SK-N-SH treated with all-trans-retinoic acid at 6 μM for 48 hours (cell line): ENCODE measurements around the gene QRFP.

Experiments
- ATAC-seq: fragments of 200-7000 bp; cut with Tn5 transposase; 3 replicates; pipeline ENCODE4 v1.9.1; 2020; ENCODE audit warnings: mild to moderate bottlenecking, moderate library complexity
- ARNTL ChIP-seq: fragments of 450-650 bp; formaldehyde crosslinking; IDR thresholded peaks from 2 replicates; pipeline ENCODE4 v1.5.0; 2020; ENCODE audit warnings: low read depth, mild to moderate bottlenecking, moderate library complexity, borderline replicate concordance
- BACH2 ChIP-seq: fragments of 250-450 bp; sonication (Bioruptor Pico); IDR thresholded peaks from 2 replicates; pipeline ENCODE4 v1.9.0; 2021; ENCODE audit warnings: mild to moderate bottlenecking, borderline replicate concordance
- CSDC2 ChIP-seq: fragments of 250-450 bp; sonication (Bioruptor Pico); IDR thresholded peaks from 2 replicates; pipeline ENCODE4 v1.5.0; 2020; ENCODE audit warnings: mild to moderate bottlenecking, moderate library complexity
- CSRNP3 ChIP-seq: fragments of 250-450 bp; sonication (Bioruptor Pico); IDR thresholded peaks from 2 replicates; pipeline ENCODE4 v1.5.1; 2021; ENCODE audit warnings: mild to moderate bottlenecking, moderate library complexity
- ESRRG ChIP-seq: fragments of 250-450 bp; sonication (Bioruptor Pico); IDR thresholded peaks from 2 replicates; pipeline ENCODE4 v1.6.1; 2021; ENCODE audit warnings: mild to moderate bottlenecking
- GLIS3 ChIP-seq: fragments of 250-450 bp; sonication (Bioruptor Pico); IDR thresholded peaks from 2 replicates; pipeline ENCODE4 v1.5.0; 2020; ENCODE audit warnings: mild to moderate bottlenecking, moderate library complexity
- ISL1 ChIP-seq: fragments of 250-450 bp; sonication (Bioruptor Pico); IDR thresholded peaks from 2 replicates; pipeline ENCODE4 v2.1.2; 2022; ENCODE audit warnings: mild to moderate bottlenecking, moderate library complexity
- OSR1 ChIP-seq: fragments of 250-450 bp; sonication (Bioruptor Pico); IDR thresholded peaks from 2 replicates; pipeline ENCODE4 v1.8.0; 2022; ENCODE audit warnings: moderate library complexity, mild to moderate bottlenecking, inconsistent platforms
- PPARA ChIP-seq: fragments of 250-450 bp; sonication (Bioruptor Pico); IDR thresholded peaks from 2 replicates; pipeline ENCODE4 v1.5.0; 2020; ENCODE audit warnings: mild to moderate bottlenecking, borderline replicate concordance
- SNAI2 ChIP-seq: fragments of 250-450 bp; sonication (Bioruptor Pico); IDR thresholded peaks from 2 replicates; pipeline ENCODE4 v1.5.0; 2020; ENCODE audit warnings: mild to moderate bottlenecking, moderate library complexity
- TCF4 ChIP-seq: fragments of 250-450 bp; sonication (Bioruptor Pico); IDR thresholded peaks from 2 replicates; pipeline ENCODE4 v1.8.0; 2021; ENCODE audit warnings: mild to moderate bottlenecking, moderate library complexity, borderline replicate concordance
- ZC3H10 ChIP-seq: fragments of 250-450 bp; sonication (Bioruptor Pico); IDR thresholded peaks from 2 replicates; pipeline ENCODE4 v1.5.1; 2021; ENCODE audit warnings: mild to moderate bottlenecking, moderate library complexity
- ZFP3 ChIP-seq: fragments of 250-450 bp; sonication (Bioruptor Pico); IDR thresholded peaks from 2 replicates; pipeline ENCODE4 v1.5.0; 2020; ENCODE audit warnings: mild to moderate bottlenecking, moderate library complexity
- ZFP30 ChIP-seq: fragments of 450-650 bp; formaldehyde crosslinking; IDR thresholded peaks from 2 replicates; pipeline ENCODE4 v1.5.0; 2022; ENCODE audit warnings: mild to moderate bottlenecking, moderate library complexity
- ZNF70 ChIP-seq: fragments of 450-650 bp; formaldehyde crosslinking; IDR thresholded peaks from 2 replicates; pipeline ENCODE4 v1.5.0; 2020; ENCODE audit warnings: mild to moderate bottlenecking, moderate library complexity
- TF ChIP-seq, protein P1 (sequence below): fragments of 250-450 bp; sonication (Bioruptor Pico); IDR thresholded peaks from 2 replicates; pipeline ENCODE4 v1.5.1; 2020; ENCODE audit warnings: low read depth, mild to moderate bottlenecking, moderate library complexity
- TF ChIP-seq, protein P2 (sequence below): fragments of 250-450 bp; sonication (Bioruptor Pico); IDR thresholded peaks from 2 replicates; pipeline ENCODE4 v1.8.0; 2020; ENCODE audit warnings: mild to moderate bottlenecking, moderate library complexity, borderline replicate concordance
- TF ChIP-seq, protein P3 (sequence below): fragments of 250-450 bp; sonication (Bioruptor Pico); IDR thresholded peaks from 2 replicates; pipeline ENCODE4 v1.8.0; 2021; ENCODE audit warnings: low read depth, mild to moderate bottlenecking, moderate library complexity, borderline replicate concordance

The QRFP gene

DNA sequence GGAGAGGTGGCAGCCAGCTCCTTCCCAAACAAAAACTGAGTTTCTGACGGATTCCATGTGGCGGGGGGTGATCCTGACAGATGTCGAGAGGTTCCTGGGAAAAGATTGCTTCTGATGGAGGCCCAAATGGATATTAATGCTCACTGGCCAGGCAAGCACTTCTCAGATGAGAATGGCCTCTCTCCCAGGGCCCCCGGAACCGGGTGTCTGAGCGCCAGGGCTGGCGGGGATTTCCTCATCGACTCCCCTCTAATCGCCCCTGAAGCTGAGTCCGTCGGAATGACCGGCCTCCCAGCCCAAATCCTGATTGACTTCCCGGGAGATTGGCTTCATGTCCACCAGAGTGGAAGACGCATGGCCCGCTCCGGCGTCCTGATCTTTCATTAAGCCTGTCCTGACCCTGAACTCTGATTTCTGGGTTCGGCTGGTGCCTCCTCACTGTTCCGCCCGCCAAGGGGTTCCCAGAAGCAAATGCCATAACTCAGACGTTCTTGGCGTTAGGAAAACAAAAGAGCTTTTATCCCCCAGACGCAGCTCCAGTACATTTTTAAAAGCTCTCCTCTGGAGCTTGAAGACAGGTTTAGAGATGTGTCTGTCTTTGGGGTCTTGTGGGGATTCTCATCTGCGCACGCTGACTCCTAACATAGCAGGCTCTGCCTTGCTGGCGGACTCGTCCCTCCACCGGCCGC, 24.8 kb upstream of the QRFP start:
- TF ChIP-seq OSR1 (CRISPR knock-in tag) = no peak
- no peak for TF ChIP-seq TCF4
- TF ChIP-seq GLIS3 = no peak
- TF ChIP-seq, protein P1, sequence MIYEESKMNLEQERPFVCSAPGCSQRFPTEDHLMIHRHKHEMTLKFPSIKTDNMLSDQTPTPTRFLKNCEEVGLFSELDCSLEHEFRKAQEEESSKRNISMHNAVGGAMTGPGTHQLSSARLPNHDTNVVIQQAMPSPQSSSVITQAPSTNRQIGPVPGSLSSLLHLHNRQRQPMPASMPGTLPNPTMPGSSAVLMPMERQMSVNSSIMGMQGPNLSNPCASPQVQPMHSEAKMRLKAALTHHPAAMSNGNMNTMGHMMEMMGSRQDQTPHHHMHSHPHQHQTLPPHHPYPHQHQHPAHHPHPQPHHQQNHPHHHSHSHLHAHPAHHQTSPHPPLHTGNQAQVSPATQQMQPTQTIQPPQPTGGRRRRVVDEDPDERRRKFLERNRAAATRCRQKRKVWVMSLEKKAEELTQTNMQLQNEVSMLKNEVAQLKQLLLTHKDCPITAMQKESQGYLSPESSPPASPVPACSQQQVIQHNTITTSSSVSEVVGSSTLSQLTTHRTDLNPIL = no peak
- no peak for TF ChIP-seq ZFP30
- TF ChIP-seq ESRRG (CRISPR knock-in tag) = no peak
- no peak for ATAC-seq

DNA sequence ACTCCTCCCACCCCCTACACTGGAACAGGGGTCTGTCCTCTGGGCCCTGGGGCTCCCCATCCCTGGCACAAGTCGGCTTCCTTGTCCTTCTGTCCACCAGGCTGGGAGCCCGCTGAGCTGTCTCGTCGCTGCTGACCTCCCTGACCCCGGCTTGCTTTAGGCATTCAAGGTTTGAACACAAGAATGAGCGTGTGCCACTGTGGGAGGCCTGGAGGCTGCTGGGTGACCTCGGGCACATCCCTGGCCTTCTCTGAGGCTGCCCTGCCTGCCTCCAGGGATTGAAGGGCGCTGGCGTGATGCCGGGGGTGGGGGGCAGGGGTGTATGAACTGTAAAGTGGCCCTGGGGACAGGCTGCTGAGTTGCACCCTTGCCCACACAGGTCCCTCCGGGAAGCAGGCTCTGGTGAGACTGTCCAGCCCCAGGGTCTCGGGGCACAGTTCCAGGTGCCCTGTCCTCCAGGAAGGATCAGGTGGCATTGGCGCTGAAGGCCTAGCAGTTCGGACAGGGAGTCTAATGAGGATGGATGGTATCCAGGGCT, 24.2 kb upstream of the QRFP start:
- TF ChIP-seq SNAI2 (no peak), ZFP3 (no peak), BACH2 (no peak), CSRNP3 (CRISPR knock-in tag) (no peak), TCF4 (no peak), CSDC2 (CRISPR knock-in tag) (no peak)
- no peak for ATAC-seq

DNA sequence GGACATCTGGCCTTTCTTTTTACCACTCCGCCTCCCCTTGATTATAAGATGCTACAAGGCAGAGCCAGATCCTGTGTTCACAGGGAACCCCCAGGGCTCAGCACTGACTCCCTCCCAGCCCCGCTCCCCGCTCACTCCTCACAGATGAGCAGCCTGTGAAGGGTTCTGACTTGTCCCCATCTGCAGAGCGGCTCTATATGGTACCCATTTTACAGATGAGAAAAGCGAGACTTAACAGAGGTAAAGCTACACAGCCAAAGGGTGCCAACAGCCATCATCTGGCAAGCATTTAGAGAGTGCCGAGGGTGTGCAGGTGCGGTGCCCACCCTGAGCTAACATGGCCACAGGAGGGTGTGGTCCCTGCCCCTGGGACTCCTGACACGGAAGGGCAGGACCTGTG, 23.6 kb upstream of the QRFP start:
- TF ChIP-seq ZC3H10 = no peak
- no peak for TF ChIP-seq ISL1
- TF ChIP-seq ZNF70 (CRISPR knock-in tag) = no peak
- TF ChIP-seq, protein P2, sequence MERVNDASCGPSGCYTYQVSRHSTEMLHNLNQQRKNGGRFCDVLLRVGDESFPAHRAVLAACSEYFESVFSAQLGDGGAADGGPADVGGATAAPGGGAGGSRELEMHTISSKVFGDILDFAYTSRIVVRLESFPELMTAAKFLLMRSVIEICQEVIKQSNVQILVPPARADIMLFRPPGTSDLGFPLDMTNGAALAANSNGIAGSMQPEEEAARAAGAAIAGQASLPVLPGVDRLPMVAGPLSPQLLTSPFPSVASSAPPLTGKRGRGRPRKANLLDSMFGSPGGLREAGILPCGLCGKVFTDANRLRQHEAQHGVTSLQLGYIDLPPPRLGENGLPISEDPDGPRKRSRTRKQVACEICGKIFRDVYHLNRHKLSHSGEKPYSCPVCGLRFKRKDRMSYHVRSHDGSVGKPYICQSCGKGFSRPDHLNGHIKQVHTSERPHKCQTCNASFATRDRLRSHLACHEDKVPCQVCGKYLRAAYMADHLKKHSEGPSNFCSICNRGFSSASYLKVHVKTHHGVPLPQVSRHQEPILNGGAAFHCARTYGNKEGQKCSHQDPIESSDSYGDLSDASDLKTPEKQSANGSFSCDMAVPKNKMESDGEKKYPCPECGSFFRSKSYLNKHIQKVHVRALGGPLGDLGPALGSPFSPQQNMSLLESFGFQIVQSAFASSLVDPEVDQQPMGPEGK (CRISPR knock-in tag) = no peak
- no peak for TF ChIP-seq ARNTL (CRISPR knock-in tag)
- TF ChIP-seq, protein P1 = no peak
- no peak for TF ChIP-seq OSR1 (CRISPR knock-in tag)
- TF ChIP-seq CSDC2 (CRISPR knock-in tag) = no peak
- no peak for TF ChIP-seq CSRNP3 (CRISPR knock-in tag)
- no peak for TF ChIP-seq ESRRG (CRISPR knock-in tag)
- TF ChIP-seq, protein P3, sequence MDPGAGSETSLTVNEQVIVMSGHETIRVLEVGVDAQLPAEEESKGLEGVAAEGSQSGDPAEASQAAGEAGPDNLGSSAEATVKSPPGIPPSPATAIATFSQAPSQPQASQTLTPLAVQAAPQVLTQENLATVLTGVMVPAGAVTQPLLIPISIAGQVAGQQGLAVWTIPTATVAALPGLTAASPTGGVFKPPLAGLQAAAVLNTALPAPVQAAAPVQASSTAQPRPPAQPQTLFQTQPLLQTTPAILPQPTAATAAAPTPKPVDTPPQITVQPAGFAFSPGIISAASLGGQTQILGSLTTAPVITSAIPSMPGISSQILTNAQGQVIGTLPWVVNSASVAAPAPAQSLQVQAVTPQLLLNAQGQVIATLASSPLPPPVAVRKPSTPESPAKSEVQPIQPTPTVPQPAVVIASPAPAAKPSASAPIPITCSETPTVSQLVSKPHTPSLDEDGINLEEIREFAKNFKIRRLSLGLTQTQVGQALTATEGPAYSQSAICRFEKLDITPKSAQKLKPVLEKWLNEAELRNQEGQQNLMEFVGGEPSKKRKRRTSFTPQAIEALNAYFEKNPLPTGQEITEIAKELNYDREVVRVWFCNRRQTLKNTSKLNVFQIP = no peak
- TF ChIP-seq, all 23 proteins: peak for 0
- ATAC-seq = no peak

DNA sequence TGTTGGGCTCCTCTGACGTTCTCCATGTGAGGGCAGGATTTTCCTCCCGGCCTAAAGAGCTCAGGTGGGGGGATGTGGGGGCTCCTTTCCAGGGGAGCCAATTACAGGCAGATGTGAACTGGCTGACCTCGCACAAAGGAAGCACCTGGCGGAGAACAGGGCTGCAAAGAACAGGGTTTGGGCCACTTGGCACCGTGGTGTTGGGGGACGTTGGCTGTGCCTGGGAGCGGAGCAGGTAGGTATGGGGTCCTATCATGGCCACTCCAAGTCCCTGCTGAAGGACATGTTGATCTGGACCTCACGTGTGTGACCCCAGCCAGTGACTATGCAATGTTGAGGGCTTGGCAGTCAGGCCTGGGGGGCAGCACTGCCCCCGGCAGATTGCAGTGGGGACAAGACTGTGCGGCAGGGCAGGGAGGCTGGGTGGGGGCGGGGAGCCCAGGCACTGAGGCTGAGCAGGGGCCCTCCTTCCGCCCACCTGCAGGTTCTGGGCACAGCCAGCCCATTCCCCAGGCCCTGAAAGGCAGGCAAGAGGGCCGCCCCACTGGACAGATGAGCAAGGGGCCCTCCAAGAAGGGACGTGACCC, 23.0 kb upstream of the QRFP start:
- TF ChIP-seq SNAI2 = no peak
- TF ChIP-seq, protein P2 (CRISPR knock-in tag) = no peak
- no peak for TF ChIP-seq ZC3H10
- no peak for TF ChIP-seq PPARA (CRISPR knock-in tag)
- TF ChIP-seq OSR1 (CRISPR knock-in tag) = no peak
- ATAC-seq = no peak
